ENCODE measurements around the gene ISOC1. TPM values are rescaled to one million over a fixed set of nuclear protein-coding genes. Genes with fewer than 3 reads are reported as not detected.

The ISOC1 gene
- total and polyA plus RNA-seq, 2 of the 13 experiments (the other 11 are each of a cell fraction or from before 2014, with no cell fraction given) = 25.7 to 51.3 TPM

DNA sequence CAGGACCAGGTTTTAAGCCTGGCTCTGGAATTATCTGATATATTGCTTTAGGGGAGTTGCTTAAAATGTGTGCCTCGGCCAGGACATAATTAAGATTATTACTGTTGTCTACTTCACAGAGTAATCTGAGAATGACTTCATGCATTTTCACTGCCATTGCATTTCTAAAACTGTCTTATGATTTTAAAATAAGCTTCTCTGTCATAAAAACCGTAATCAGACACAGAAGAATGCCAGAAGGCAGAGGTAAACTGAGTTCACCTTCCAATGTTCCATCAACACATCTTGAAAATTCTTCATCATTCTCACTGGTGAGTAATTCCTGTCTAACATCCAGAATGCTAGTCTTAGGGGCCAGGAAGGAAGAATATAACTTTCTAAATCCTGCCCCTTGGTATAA, 47.1 kb downstream of the ISOC1 start:
- BruUV-seq (replicated peaks) = no TSS peak
- CTCF ChIA-PET (ENCODE audit: low intra/inter-chr PET ratio, low total read pairs) = no interaction called here

DNA sequence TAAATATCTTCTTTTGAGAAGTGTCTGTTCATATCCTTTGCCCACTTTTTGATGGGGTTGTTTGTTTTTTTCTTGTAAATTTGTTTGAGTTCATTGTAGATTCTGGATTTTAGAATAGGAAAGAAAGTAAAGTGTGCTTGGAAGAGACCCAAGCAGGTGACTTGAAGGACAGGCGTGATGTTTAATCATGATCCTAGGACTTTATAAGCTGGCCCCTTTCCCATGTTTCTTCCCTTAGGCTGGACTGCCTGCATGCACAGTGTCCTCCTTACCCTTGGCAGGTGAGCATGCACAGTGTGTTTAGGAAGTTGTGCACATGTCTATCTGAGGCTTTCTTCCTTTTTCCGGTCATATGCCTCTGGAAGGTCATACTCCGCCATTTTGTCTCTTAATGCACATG, 61.3 kb downstream of the ISOC1 start:
- ChIA-PET POLR2A (no interaction called here), CTCF (ENCODE audit: low intra/inter-chr PET ratio, low total read pairs) (no interaction called here)
- no peak for DNase-seq (ENCODE audit: low spot score)
- in situ Hi-C loops (cut with HindIII; ENCODE audit: extremely low pct_ligation_motif_present, low pct_unique_long_range_greater_than_20kb) = no loop called here
- Histone ChIP-seq H3K9me3 (ENCODE audit: low read length) (peaks cover 34% of the 10 kb centered on the region), H3K36me3 (replicated peaks in 1 of 2; ENCODE audit: control insufficient read depth in 1 of 2, insufficient read depth in 2 of 2, low read length in 2 of 2) (no peaks in the 10 kb centered on the region), H4K20me1 (ENCODE audit: insufficient read depth, low read length) (no peaks in the 10 kb centered on the region), H3K27me3 (ENCODE audit: control insufficient read depth in 1 of 2, insufficient read depth in 2 of 2, low read length in 2 of 2) (no peaks in the 10 kb centered on the region; a peak in 1 of 5 replicates), H3K4me2 (ENCODE audit: low read depth, low read length) (no peak overlapping the region), H3K27ac (ENCODE audit: extremely low read length, insufficient read depth, low read length) (no peak overlapping the region), H2AFZ (ENCODE audit: low read length) (no peak overlapping the region), H3K4me3 (replicated peaks in 1 of 3; ENCODE audit: insufficient read depth in 1 of 3, low read depth in 2 of 3, low read length in 3 of 3) (no peak overlapping the region), H3K79me2 (ENCODE audit: insufficient read depth, low read length) (no peaks in the 10 kb centered on the region), H3K9ac (ENCODE audit: insufficient read depth, low read depth, low read length) (no peak overlapping the region), H3K4me1 (ENCODE audit: insufficient read depth, low read length) (no peaks in the 10 kb centered on the region)
- intact Hi-C loops (cut with micrococcal nuclease; ENCODE audit: unreplicated experiment) = no loop called here
- FAIRE-seq = no peak
- BruUV-seq (replicated peaks) = no TSS peak
- ATAC-seq = no peak
- WGBS (ENCODE audit: low lambda C conversion rate) = 78% methylated on average over 3 of the region's 3 CpGs
- TF ChIP-seq PRDM4 (CRISPR knock-in tag; IDR thresholded peaks at IDR 0.05; ENCODE audit: borderline replicate concordance) (no peak), FOSL1 (CRISPR knock-in tag; IDR thresholded peaks at IDR 0.05; ENCODE audit: borderline replicate concordance) (no peak), ZNF749 (CRISPR knock-in tag; IDR thresholded peaks at IDR 0.05; ENCODE audit: borderline replicate concordance) (no peak), KDM4B (CRISPR knock-in tag; IDR thresholded peaks at IDR 0.05) (no peak), JDP2 (CRISPR knock-in tag; IDR thresholded peaks at IDR 0.05; ENCODE audit: borderline replicate concordance) (no peak), SP5 (CRISPR knock-in tag; IDR thresholded peaks at IDR 0.05; ENCODE audit: borderline replicate concordance, low read depth) (no peak), ZMYM4 (CRISPR knock-in tag; IDR thresholded peaks at IDR 0.05) (no peak)

More for the DNA sequence above, 47.1 kb downstream of the ISOC1 start:
- ATAC-seq = no peak
- Histone ChIP-seq H2AFZ (ENCODE audit: low read length) (no peak overlapping the region), H3K27me3 (ENCODE audit: control insufficient read depth in 1 of 2, insufficient read depth in 2 of 2, low read length in 2 of 2) (no peaks in the 10 kb centered on the region), H3K9ac (ENCODE audit: insufficient read depth, low read depth, low read length) (no peak overlapping the region), H3K4me3 (replicated peaks in 1 of 3; ENCODE audit: insufficient read depth in 1 of 3, low read depth in 2 of 3, low read length in 3 of 3) (no peak overlapping the region), H3K9me3 (ENCODE audit: low read length) (no peaks in the 10 kb centered on the region), H3K4me1 (ENCODE audit: insufficient read depth, low read length) (no peaks in the 10 kb centered on the region), H3K79me2 (ENCODE audit: insufficient read depth, low read length) (no peaks in the 10 kb centered on the region), H3K4me2 (ENCODE audit: low read depth, low read length) (no peak overlapping the region), H4K20me1 (ENCODE audit: insufficient read depth, low read length) (no peaks in the 10 kb centered on the region), H3K27ac (ENCODE audit: extremely low read length, insufficient read depth, low read length) (no peak overlapping the region), H3K36me3 (replicated peaks in 1 of 2; ENCODE audit: control insufficient read depth in 1 of 2, insufficient read depth in 2 of 2, low read length in 2 of 2) (no peaks in the 10 kb centered on the region)
- WGBS (ENCODE audit: low lambda C conversion rate) = 22% methylated on average over 2 of the region's 2 CpGs
- no peak for TF ChIP-seq ZBTB20 (CRISPR knock-in tag; IDR thresholded peaks at IDR 0.05; ENCODE audit: borderline replicate concordance, low read depth)
- no peak for TF ChIP-seq MATR3 (CRISPR knock-in tag; IDR thresholded peaks at IDR 0.05)
- TF ChIP-seq JUN (CRISPR knock-in tag; IDR thresholded peaks at IDR 0.05) = no peak
- TF ChIP-seq SP2 (CRISPR knock-in tag; IDR thresholded peaks at IDR 0.05) = no peak
- no peak for TF ChIP-seq SALL2 (CRISPR knock-in tag; IDR thresholded peaks at IDR 0.05)
- TF ChIP-seq, protein P1, sequence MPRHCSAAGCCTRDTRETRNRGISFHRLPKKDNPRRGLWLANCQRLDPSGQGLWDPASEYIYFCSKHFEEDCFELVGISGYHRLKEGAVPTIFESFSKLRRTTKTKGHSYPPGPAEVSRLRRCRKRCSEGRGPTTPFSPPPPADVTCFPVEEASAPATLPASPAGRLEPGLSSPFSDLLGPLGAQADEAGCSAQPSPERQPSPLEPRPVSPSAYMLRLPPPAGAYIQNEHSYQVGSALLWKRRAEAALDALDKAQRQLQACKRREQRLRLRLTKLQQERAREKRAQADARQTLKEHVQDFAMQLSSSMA (CRISPR knock-in tag; IDR thresholded peaks at IDR 0.05) = no peak
- no peak for TF ChIP-seq ERF (CRISPR knock-in tag; IDR thresholded peaks at IDR 0.05)
- no peak for TF ChIP-seq ZNF451 (CRISPR knock-in tag; IDR thresholded peaks at IDR 0.05)
- no peak for TF ChIP-seq SYNCRIP (IDR thresholded peaks at IDR 0.05; ENCODE audit: insufficient read depth, low read depth, low read length)
- no peak for TF ChIP-seq TBX3 (IDR thresholded peaks at IDR 0.05; ENCODE audit: borderline replicate concordance)
- TF ChIP-seq TCF7L2 (IDR thresholded peaks at IDR 0.05; ENCODE audit: low read depth, low read length) = no peak
- TF ChIP-seq RXRB (CRISPR knock-in tag; IDR thresholded peaks at IDR 0.05; ENCODE audit: borderline replicate concordance) = no peak
- intact Hi-C loops (cut with micrococcal nuclease; ENCODE audit: unreplicated experiment) = no loop called here
- in situ Hi-C loops (cut with HindIII; ENCODE audit: extremely low pct_ligation_motif_present, low pct_unique_long_range_greater_than_20kb) = no loop called here
- POLR2A ChIA-PET = no interaction called here
- DNase-seq (ENCODE audit: low spot score) = no peak
- FAIRE-seq = no peak
